Stomach (tissue), 9 donors: ENCODE results near the gene DYRK1A. TPM values are rescaled to one million over a fixed set of nuclear protein-coding genes. Genes with fewer than 3 reads are reported as not detected.

Source experiments
- DNase-seq, 2 donors: peaks; one replicate each; pipeline versions ENCODE4 v3.0.0 to v3.0.0-alpha.2; 2013 to 2019
- H3K27ac ChIP-seq, 5 donors: fragments of 200-600 bp in 4 of 5; sonication (generic) in 4 of 5; one replicate each; pipeline ENCODE4 v1.5.1; 2013 to 2019; ENCODE audit warnings: mild to moderate bottlenecking in 1 of 5, moderate library complexity in 1 of 5
- H3K27me3 ChIP-seq, 3 donors: fragments of 200-600 bp; sonication (generic); one replicate each; pipeline ENCODE4 v1.5.1; 2017 to 2019; ENCODE audit warnings: mixed run types in 1 of 3
- H3K36me3 ChIP-seq, 4 donors: fragments of 200-600 bp; sonication (generic); 1 replicate in 3 of 4; 2 replicates in 1 of 4; pipeline ENCODE4 v1.5.1; 2016 to 2019
- H3K4me1 ChIP-seq, 4 donors: fragments of 200-600 bp; sonication (generic); one replicate each; pipeline ENCODE4 v1.5.1; 2016 to 2019
- H3K4me3 ChIP-seq, 4 donors: fragments of 200-600 bp; sonication (generic) in 3 of 4; one replicate each; pipeline ENCODE4 v1.5.1; 2016 to 2019; ENCODE audit warnings: mild to moderate bottlenecking in 1 of 4
- H3K9me3 ChIP-seq, 4 donors: fragments of 200-600 bp; sonication (generic); one replicate each; pipeline ENCODE4 v1.5.1; 2016 to 2019
- EP300 ChIP-seq: sonication (generic); formaldehyde crosslinking; IDR thresholded peaks from one replicate; pipeline ENCODE4 v1.6.1; 2017; ENCODE audit warnings: antibody characterized with exemption
- POLR2A ChIP-seq, 4 donors: fragments of 450-650 bp; IDR thresholded peaks; one replicate each; pipeline ENCODE4 v1.6.1; 2016; ENCODE audit warnings: antibody characterized with exemption in 4 of 4, control low read depth in 2 of 4, mild to moderate bottlenecking in 1 of 4, moderate library complexity in 1 of 4
- POLR2AphosphoS5 ChIP-seq, 3 donors: sonication (generic); formaldehyde crosslinking; IDR thresholded peaks; one replicate each; pipeline ENCODE4 v1.6.1; 2016; ENCODE audit warnings: antibody characterized with exemption in 3 of 3
- WGBS, 5 donors: extraction: QIAGEN DNeasy Blood & Tissue Kit in 3 of 5; methylation state at CpG; one replicate each; pipeline versions ENCODE4 v1.1.5 to v1.1.7; 2013 to 2018; 5-methylcytosine and 5-hydroxymethylcytosine counted together
- intact Hi-C: fragments of 100-400 bp; cut with DNase I; formaldehyde crosslinking; loops from one replicate; pipeline ENCODE4 v1.15.1; 2023; ENCODE audit warnings: low total_unique reads
- polyA plus RNA-seq, 3 donors: library from polyadenylated mRNA; stranded (reverse); fragments of 200-250 nt; gene quantifications; one replicate each; pipeline ENCODE4 v1.2.3, GENCODE V29; 2013
- total RNA-seq, 5 donors: library from RNA; depleted of rRNA; stranded (reverse); fragments of >200 nt; gene quantifications; one replicate each; pipeline versions ENCODE4 v1.1.0 to v1.2.3, GENCODE V29; 2014 to 2016
- TF ChIP-seq, protein P1 (sequence below), 7 experiments: fragments of 450-650 bp in 4 of 7; fragments of 200-600 bp in 3 of 7; sonication (generic) in 3 of 7; IDR thresholded peaks; one replicate each; pipeline ENCODE4 v1.5.1; 2016 to 2019; ENCODE audit warnings: antibody characterized with exemption in 7 of 7, control low read depth in 2 of 7, mild to moderate bottlenecking in 1 of 7
- donor health status: healthy with polysubstance abuse.
- donor health status: Bipolar disorder and iron deficiency.
- donor health status: healthy.

Gene DYRK1A
- total and polyA plus RNA-seq, 8 donors: 10.1 to 124 (median 67.0) TPM

DNA sequence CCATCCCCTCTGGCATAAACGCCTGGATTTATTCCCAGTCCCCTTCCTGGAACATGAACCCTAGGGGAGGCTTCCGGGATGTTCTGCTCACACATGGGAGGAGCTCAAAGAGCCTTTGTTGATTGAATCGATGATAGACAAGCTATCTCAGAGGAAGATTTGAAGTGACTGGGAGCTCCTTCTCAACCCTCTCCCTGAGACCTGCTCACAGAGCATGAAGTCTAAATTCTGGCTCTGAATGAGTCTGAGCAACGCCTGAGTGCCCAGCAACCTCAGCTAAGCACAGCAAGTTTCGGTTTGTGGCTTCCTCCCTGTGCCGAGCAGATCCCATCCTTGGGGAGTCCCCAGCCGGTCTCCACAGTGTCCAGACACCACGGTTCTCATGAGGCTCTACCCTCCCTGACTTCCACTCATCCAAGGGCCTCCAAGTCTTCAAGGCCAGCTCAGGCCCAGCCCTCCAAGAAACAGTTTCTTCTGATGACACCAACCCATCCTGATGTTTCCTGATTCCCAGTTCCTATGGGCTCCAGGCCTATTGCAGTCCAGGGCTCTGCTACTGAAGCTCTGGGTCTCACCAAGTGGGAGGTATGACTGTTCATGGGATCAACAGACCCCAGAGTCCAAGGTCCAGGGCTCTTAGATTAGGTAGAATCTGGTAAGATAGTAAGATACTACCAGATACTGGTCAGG is 190.8 kb downstream of the DYRK1A start:
- no peak overlapping the region for H3K4me3 ChIP-seq

DNA sequence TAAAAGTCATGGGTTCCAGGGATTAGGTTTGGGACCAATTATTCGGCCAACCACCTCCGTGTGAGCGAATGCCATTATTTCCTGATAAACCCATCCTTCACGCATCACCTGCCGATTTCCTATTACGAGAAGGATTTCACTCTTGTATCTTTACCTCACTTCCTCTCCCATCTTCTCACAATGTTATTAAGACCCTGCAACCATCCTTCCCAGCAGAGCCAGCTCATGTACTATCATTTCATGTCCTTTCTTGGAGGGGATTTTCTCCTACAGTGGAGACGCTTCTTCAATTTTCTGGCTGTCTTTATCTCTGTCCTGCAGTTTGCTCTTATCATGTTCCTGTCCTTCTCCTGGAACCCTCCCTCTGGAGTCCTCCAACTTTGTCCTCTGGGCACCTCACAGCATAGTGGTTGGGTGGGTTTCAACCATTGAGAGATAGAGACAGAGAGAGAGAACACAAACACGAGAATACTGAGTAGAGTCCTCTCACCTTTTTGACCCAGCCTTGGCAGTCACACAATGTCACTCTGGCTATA is 192.2 kb downstream of the DYRK1A start:
- no peak for DNase-seq
- no peak overlapping the region for H3K27ac ChIP-seq
- no peak overlapping the region for H3K4me3 ChIP-seq
- no peaks in the 10 kb centered on the region for H3K36me3 ChIP-seq
- WGBS, 5 donors: 91 to 95% (median 94%) methylated on average over 8 of the region's 8 CpGs
- peaks cover 7 to 10% (median 9%) of the 10 kb centered on the region in 4 donors for H3K4me1 ChIP-seq
- intact Hi-C loops: no loop called here
- no peaks in the 10 kb centered on the region for H3K27me3 ChIP-seq
- no peak for TF ChIP-seq EP300
- TF ChIP-seq POLR2A (IDR thresholded peaks at IDR 0.05): no peak
- TF ChIP-seq POLR2AphosphoS5 (IDR thresholded peaks at IDR 0.05): no peak
- TF ChIP-seq, protein P1, sequence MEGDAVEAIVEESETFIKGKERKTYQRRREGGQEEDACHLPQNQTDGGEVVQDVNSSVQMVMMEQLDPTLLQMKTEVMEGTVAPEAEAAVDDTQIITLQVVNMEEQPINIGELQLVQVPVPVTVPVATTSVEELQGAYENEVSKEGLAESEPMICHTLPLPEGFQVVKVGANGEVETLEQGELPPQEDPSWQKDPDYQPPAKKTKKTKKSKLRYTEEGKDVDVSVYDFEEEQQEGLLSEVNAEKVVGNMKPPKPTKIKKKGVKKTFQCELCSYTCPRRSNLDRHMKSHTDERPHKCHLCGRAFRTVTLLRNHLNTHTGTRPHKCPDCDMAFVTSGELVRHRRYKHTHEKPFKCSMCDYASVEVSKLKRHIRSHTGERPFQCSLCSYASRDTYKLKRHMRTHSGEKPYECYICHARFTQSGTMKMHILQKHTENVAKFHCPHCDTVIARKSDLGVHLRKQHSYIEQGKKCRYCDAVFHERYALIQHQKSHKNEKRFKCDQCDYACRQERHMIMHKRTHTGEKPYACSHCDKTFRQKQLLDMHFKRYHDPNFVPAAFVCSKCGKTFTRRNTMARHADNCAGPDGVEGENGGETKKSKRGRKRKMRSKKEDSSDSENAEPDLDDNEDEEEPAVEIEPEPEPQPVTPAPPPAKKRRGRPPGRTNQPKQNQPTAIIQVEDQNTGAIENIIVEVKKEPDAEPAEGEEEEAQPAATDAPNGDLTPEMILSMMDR (IDR thresholded peaks at IDR 0.05): no peak
- no peaks in the 10 kb centered on the region for H3K9me3 ChIP-seq

More for the DNA sequence above, 190.8 kb downstream of the DYRK1A start:
- 73 to 86% (median 84%) methylated on average over 6 to 8 of the region's 8 CpGs for WGBS, 5 donors
- H3K4me1 ChIP-seq: no peaks in the 10 kb centered on the region
- TF ChIP-seq, protein P1 (IDR thresholded peaks at IDR 0.05): no peak
- TF ChIP-seq EP300 (no peak), POLR2A (IDR thresholded peaks at IDR 0.05) (no peak), POLR2AphosphoS5 (IDR thresholded peaks at IDR 0.05) (no peak)
- H3K36me3 ChIP-seq: no peaks in the 10 kb centered on the region
- intact Hi-C loops: no loop called here
- H3K9me3 ChIP-seq: no peaks in the 10 kb centered on the region
- no peak for DNase-seq
- H3K27me3 ChIP-seq: no peaks in the 10 kb centered on the region
- no peak overlapping the region for H3K27ac ChIP-seq

DNA sequence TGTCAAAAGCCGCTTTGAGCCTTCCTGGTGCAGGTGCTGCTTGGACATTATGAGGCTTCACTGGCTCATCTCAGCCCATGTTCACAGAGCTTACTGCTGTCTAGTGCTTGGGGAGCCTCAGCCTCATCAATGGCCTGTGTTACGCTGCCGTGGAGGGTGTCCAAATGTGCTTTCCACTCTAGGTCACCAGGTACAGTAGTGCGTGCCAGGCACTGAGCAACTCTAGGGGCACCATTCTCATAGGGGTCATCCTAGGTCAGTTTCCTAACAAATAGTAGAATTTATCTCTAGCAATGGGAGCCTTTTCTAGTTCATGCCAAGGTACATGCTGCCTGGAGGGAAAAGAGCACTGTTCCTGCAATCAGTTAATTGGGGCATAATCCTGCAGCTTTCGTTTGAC is 193.8 kb downstream of the DYRK1A start:
- TF ChIP-seq POLR2A (IDR thresholded peaks at IDR 0.05) (no peak), POLR2AphosphoS5 (IDR thresholded peaks at IDR 0.05) (no peak), EP300 (no peak)
- TF ChIP-seq, protein P1 (IDR thresholded peaks at IDR 0.05): no peak
- no peaks in the 10 kb centered on the region for H3K36me3 ChIP-seq
- WGBS, 5 donors: 48 to 73% (median 64%) methylated on average over 5 of the region's 5 CpGs
- no peaks in the 10 kb centered on the region for H3K9me3 ChIP-seq
- intact Hi-C loops: no loop called here
- H3K27me3 ChIP-seq: no peaks in the 10 kb centered on the region
- H3K27ac ChIP-seq: no peak overlapping the region
- H3K4me3 ChIP-seq: no peak overlapping the region
- no peak for DNase-seq
- peaks cover 7 to 25% (median 23%) of the 10 kb centered on the region in 4 donors for H3K4me1 ChIP-seq

DNA sequence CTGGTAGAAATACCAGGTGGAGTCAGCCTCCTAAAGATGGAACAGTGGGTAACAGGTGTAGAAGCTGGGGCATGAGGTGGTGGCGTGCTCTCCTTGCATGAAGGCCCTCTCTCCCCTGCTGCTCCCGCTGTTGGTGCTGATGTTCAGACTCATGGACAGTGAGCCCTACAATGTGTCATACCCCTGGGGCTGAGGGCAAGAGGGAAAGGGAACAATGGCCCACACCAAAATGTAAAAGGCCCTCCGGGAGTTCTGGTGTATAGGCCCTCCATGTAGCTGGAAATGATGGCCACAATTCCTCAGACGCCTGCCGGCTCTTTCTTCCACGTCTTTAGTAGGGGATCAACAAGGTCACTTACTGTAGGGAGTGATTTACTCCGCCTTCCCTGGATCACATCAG is 194.9 kb downstream of the DYRK1A start:
- no peak overlapping the region for H3K27ac ChIP-seq
- H3K4me1 ChIP-seq: peaks cover 7 to 30% (median 29%) of the 10 kb centered on the region in 4 donors
- H3K4me3 ChIP-seq: no peak overlapping the region
- no peak for DNase-seq
- 88 to 98% (median 97%) methylated on average over 7 of the region's 7 CpGs for WGBS, 5 donors
- H3K36me3 ChIP-seq: no peaks in the 10 kb centered on the region
- no peak for TF ChIP-seq POLR2A (IDR thresholded peaks at IDR 0.05)
- no peak for TF ChIP-seq EP300
- TF ChIP-seq, protein P1 (IDR thresholded peaks at IDR 0.05): no peak
- no peak for TF ChIP-seq POLR2AphosphoS5 (IDR thresholded peaks at IDR 0.05)
- intact Hi-C loops: no loop called here
- no peaks in the 10 kb centered on the region for H3K9me3 ChIP-seq
- no peaks in the 10 kb centered on the region for H3K27me3 ChIP-seq
